ENCODE measurements around the gene PRKRIP1.
"Not testable (repeated sequence)": the region's sequence is repeated elsewhere in the genome, so short reads cannot be mapped to it uniquely, and the experiment has no call there.

PRKRIP1 gene, protein sequence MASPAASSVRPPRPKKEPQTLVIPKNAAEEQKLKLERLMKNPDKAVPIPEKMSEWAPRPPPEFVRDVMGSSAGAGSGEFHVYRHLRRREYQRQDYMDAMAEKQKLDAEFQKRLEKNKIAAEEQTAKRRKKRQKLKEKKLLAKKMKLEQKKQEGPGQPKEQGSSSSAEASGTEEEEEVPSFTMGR

DNA sequence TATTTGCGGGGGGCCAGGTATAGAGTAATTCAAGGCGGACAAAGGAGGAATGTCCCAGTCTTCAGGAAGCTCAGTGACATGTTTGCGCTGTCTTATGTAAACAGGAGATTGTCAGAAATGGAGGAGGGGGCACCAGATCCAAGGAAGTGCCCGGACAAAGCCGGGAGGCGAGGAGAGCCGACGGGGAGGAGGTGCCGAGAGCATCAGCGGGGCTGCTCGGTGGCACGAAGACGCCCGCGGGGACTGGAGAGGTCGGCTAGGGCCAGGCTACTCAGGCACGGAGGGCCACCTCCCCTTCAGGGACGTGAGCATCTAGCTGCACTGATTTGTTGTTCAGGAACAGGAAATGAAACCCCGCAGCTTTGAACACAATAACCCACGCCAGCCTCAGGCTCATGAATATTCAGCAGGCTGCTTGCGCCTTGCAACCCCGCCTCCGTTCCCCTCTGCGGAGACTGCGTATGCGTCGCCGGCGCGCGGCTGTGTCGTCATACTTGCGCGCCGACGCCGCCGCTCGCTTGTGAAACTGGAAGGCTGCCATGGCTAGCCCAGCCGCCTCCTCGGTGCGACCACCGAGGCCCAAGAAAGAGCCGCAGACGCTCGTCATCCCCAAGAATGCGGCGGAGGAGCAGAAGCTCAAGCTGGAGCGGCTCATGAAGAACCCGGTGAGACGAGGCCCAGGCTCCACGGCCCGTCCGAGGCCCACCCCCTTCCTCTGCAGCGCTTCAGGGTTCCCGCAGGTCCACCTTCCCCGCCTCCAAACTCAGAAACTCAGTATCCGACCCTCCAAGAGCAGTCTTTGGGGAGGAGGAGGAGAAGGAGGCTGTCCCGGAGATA is at the start of gene PRKRIP1:
Gene PRKRIP1, plus strand, starts transcription at position 491 of the 837 bp plus-strand sequence. Its CDS starts 49 bp downstream, at position 540.
- DNase-seq, result peak; percentile 85

DNA sequence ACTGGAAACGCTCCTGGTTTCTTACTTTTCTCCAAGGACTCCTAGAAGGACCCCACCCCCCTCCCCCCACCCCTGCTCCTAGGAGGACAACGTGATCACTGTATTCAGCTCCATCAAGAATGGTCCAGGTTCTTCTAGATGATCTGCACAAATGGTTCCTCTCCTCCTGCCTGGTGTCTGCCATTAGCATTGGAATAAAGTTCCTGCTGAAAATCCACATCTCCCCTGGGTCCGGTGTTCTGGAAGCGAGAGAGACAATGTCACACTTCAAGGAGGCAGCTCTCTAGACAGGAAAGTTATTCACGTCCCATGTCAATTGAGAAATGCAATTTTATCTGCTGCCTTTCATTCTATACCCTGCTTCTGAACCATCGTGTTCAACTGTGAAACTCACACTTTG is 49.2 kb upstream of the PRKRIP1 start:
- DNase-seq, result not testable (repeated sequence)

DNA sequence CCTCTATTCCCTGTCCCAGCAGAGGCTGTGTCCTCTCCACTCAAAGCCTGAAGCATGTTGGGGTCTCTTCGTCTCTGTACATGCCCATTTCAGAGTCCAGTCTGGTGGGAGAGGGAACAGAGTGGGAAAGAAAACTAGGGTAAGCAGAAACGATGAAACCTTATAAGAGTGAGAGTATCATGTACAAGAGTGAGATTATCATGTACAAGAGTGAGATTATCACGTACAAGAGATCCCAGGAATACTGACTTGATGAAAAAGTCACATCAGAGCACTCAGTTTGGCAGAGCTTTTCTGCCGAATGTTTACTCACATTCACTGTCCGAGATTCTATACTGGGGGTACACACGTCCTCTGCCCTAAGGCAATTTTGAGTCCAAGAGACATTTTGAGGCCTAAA is 39.8 kb upstream of the PRKRIP1 start, which contains the start of gene SPDYE6:
Gene SPDYE6, minus strand, starts transcription at position 101 of the 400 bp plus-strand sequence. CDS start 421 bp downstream, outside the sequence.
- not testable (repeated sequence) for DNase-seq

DNA sequence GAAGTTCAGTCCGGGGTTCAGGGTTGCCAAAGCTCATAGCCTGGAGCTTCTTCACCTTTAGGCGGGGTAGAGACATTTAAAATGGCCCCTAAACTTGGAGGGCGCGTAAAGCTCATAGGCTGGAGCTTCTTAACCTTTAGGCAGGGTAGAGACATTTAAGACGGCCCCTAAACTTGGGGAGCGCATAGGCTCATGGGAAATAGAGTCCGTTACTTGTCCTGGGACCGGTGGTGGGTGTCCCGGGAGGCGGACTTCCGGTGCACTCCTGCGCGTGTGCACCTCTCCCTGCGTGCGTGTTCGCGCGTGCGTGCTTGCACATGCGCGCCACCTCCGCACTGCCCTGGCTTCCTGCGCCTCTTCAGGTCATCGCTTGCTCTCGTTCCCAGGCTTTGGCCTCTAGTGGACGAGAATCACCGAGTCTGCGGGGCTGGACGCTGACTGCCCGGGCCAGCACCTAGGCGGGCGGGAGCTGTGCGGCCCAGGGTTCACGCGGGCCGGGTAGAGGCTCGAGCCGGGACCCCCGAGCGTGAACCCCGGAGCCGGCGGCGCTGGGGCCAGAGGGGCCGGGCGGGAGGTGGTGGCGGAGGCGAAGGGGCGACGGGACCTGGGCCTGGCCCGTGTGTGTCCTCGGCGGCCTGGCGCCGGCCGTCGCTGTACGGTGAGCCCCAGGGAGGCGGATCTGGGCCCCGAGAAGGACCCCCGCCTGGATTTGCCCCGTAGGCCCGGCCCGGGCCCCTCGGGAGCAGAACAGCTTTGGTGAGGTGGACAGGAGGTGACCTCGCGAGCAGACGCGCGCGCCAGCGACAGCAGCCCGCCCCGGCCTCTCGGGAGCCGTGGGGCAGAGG is 32.4 kb upstream of the PRKRIP1 start:
- DNase-seq, result peak; percentile 95

DNA sequence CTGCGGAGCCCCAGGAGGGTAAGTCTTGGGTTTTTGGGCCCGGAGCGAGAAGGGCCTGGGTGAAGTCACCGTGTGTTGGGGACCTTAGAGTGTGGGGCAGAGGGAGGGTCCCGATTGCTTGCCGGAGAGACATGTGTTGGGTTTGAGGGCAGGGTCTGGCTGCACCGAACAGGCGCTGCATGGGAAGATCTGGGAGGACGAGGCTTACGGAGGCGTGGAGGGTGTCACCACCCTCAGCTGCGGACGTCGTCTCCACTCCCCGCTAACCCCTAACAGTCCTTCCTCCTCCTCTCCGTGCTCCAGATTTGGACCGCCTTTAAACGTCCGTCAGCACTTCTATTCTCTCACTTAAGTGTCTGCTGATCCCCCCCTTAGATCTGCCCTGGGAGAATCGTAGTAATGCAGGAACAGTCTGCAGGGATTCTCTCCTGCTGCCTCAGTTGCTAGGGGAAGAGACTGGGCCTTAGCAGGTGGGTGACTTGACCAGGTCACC is 31.7 kb upstream of the PRKRIP1 start:
- not testable (repeated sequence) for DNase-seq

DNA sequence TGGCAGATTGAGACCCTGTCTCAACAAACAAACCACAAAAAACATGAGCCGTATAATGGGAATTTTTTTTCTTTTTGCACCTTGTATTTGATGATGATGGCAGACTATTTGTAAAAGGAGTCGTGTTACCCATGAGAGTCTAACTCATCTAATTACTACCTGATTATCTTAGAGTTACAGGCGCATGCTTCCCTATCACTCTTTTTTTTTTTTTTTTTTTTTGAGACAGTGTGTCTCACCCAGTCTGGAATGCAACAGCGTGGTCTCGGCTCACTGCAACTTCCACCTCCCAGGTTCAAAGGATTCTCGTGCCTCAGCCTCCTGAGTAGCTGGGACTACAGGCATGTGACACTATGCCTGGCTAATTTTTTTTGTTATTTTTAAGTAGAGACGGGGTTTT is 30.8 kb upstream of the PRKRIP1 start:
- not testable (repeated sequence) for DNase-seq

DNA sequence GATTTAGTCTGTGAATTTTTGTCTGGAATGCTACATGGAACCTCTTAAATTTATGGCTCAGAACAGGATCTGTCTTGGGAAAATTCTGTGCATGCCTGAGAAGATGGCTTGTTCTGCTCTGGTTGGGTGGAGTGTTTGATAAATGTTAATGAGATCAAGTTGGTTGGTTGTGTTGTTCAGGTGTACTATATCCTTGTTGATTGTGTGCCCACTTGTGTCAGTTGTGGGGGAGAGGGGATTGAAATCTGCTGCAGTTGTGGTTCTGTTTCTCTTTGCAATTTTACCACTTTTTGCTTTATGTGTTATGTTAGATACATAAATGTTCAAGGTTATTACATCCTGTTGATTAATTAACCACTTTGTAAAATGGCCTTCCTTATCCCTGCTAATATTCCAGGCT is 26.1 kb upstream of the PRKRIP1 start:
- DNase-seq, result not testable (repeated sequence)

DNA sequence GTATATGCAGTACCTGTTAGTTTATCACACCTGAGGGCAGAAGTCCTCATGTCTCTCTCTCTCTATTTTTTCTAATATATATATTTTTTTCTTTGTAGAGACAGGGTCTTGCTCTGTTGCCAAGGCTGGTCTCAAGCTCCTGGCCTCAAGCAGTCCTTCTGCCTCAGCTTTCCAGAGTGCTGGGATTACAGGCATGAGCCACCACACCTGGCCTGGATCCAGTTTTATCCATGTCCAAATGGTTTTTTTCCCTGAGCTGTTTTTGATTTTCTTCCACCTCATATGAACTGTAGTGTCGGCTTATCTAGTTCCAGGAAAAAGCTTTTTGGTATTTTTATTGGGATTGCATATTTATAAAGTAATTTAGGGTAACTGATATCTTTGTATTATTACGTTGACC is 23.4 kb upstream of the PRKRIP1 start:
- DNase-seq, result not testable (repeated sequence)

DNA sequence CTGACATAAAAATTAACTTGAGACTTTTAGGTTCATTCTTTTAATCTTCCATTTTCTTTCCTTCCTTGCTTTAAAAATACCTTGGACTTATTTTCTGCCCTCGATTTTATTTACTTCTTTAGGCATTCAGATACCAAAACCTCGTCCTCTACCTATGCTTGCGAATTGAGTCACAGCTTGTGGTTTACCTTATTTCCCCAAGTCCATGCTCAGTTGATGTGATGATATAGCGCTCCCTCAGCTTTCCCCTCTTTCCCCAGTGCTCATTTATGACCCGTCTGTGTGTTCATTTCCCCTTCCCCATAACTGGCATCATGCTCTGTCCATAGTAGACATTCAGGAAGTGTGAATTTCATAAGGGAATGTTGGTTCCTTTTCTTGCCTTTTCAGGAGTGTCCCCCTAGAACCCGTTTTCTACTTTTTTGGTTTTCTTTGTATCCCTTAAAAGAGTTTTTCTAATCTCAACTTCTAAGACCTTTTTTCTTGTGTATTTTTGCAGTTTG is 19.1 kb upstream of the PRKRIP1 start:
- DNase-seq, result no peak

DNA sequence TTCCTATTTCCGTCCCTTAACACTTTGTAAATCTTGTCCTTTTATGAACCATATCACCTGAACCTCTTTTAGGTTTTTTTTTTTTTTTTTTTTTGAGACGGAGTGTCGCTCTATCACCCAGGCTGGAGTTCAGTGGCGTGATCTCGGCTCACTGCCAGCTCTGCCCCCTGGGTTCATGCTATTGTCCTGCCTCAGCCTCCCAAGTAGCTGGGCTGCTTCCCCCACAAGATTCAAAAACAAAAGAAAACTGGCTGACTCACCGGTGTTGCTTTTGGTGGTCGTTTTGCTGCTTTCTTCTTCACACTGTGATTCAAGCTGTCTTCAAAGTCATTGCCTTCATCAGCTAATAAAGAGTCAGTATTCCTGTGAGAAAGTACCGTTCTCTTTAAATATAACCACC is 15.3 kb upstream of the PRKRIP1 start:
- DNase-seq, result not testable (repeated sequence)

DNA sequence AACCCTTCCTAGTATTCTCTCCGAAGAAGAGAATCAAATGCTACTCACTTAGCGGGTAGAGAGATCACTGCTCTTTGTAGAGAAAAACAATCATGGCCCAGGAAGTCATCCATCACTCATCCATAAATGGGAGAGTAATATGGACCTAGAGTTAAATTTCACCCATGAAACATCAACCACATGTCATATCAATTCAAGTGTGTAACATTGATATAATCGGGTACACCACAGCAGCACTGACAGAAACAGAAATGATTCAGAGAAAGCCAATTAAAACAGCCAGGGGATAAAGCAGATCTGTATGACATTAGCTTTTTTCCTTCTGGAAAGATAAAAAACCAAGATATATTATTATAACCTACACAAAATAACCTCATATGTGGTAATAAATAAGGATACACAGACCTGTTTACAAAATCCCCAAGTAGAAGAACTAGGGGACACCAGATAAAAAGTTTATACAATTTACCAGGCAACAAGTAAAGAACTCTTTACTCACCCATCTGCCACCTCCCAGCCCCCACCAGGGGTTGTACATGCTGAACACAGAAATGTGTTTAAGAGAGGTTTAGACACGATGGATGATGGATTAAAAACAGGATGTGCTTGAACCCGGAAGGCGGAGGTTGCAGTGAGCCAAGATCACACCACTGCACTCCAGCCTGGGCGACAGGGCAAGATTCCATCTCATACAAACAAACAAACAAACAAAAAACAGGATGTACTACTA is 14.3 kb upstream of the PRKRIP1 start:
- not testable (repeated sequence) for DNase-seq

DNA sequence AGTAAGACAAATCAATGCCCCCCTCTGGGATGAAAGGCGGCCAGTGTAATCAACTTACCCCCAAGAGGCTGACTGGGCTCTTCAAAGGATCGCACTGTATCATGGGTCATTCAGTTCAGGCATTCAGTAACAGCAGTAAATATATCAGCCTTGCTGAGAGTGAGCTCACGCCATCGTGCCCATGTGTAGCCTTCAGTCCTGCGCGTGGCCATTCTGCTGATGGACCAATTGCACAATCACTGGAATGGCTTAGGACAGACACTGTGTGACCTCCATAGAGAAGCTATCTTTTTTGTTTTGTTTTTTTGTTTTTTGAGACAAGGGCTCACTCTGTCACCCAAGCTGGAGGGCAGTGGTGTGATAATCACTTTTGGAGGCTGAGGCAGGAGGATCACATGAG is 9.1 kb upstream of the PRKRIP1 start:
- DNase-seq, result no peak

DNA sequence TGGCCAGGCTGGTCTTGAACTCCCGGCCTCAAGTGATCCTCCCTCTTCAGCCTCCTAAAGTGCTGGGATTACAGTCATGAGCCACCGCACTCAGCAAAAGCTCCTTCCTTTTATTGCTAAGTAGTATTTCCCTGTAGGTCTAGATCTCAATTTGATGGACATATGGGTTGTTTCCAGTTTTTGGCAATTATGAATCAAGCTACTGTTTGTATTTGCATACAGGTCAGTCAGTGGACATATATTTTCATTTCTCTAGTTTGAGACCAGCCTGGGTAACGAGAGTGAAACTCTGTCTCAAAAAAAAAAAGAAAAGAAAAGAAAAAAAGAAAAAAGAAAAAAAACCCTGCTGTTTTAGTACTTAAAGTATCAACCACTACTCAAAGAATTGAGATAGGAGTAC is 6.4 kb upstream of the PRKRIP1 start:
- DNase-seq, result no peak

DNA sequence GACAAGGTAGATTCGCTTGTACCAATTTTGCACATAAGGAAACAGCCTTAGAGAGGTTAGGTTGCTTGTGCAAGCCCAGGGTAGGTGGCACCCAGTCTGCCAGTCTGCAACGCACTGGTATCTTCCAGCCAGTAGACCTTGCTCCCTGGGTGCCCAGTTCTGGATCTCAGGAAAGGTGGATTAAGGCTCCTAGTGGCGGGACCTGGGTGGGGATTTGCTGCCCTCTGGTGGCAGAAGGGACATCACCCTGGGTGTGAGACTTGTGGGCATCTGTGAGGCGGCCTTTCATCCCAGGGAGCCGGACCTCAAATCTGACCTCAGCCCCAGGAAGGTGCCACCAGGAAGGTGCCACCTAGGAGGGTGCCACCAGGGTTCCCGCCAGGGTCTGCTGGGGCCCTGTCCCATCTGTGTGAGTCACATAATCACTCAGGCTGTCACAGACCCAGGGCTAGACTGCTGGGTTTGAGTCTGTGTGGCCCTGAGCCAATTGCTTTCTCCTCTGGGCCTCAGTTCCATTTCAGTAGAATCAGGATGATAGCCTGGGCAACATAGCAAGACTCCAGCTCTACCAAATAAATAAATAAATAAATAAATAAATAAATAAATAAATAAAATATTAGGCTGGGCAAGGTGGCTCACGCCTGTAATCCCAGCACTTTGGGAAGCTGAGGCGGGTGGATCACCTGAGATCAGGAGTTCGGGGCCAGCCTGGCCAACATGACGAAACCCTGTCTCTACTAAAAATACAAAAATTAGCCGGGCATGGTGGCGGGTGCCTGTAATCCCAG is 5.3 kb upstream of the PRKRIP1 start:
- peak; percentile 65 for DNase-seq

DNA sequence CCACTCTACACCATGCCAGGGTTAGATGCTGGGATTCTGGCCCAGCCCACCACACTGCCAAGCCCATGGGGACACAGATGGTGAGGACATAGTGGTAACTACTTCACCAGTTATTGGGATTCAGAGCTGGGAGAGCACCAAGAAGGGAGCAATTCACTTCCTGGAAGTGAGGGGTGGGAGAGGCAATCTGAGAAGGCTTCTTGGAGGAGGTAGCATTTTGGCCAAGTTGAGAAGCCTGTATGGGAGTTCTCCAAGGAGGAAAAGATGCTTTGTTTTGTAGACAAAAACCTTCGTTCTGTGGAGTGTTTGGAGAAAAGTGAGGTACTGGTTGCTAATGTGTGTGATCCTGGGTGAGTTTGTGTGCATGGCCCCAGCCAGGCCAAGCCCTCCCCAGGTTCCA is 3.8 kb upstream of the PRKRIP1 start:
- no peak for DNase-seq

DNA sequence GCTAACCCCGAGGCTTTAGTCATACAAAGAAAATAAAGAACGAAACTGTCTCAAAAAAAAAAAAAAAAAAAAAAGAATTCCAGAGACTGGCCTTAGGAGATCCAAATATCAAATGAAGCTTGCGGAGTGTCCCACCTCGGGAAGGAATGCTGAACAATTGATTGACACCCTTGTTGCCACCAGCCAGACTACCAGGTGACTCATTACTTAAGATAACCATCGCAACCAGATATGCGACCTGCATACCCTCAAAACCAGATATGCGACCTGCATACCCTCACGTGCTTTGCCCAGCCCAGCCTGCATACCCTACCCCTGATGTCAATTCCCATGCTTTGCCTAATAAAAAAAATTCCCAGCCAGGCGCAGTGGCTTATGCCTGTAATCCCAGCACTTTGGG is 2.7 kb upstream of the PRKRIP1 start:
- no peak for DNase-seq

DNA sequence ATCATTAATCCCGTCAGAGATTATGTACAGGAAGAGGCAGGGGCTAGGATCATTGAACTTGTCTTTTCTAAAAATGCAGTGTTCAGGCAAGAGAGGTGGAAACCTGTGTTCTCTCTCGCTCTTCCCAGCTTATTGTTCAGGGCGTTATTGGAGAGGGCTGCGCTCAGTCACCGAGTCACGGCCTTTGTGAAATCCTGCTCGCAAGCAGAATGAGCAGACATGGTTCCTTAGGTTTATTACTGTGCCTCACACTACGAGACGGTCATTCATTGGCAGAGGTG is 631 bp upstream of the PRKRIP1 start:
- DNase-seq, result no peak

DNA sequence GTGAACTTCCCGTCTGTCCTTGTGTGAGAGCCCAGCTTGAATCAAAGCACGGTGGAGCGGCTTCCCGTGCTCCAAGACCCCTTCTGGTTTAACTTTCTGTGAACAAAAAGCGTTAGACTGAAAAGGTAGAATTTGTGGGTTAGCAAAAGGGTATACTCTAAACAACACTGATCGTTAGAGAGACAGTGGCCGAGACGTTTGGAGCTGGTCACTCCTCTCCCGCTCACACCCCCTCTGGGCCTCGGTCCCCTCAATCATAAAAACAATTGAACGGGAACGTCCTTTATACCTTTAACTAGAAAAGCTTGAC is 502 bp downstream of the PRKRIP1 start:
- no peak for DNase-seq

DNA sequence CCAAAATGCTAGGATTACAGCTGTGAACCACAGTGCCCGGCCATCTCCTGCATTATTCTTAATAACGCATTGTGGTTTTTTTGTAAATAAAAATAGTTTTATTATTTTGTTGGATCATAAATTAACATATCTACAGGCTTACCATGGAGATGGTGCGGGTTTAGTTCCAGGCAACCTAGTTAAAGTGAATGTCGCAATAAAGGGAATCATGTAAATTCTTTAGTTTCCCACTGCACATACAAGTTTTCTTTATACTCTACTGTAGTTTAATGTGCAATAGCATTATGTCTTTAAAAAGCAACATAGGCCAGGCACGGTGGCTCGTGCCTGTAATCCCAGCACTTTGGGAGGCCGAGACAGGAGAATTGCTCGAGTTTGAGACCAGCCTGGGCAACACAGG is 2.4 kb downstream of the PRKRIP1 start:
- DNase-seq, result no peak

DNA sequence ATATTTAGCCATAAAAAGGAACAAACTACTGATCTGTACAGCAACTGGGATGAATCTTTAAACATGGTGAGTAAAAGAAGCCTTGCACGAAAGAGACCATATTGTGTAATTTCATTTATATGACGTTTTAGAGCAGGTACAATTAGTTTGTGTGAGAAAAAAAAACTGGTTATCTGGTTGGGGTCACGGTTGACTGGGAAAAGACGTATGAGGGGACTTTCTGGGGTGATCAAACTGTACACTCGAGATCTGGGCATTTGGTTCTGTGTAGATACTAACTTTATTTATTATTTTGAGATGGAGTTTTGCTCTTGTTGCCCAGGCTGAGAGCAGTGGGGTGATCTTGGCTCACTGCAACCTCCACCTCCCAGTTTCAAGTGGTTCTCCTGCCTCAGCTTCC is 4.2 kb downstream of the PRKRIP1 start:
- DNase-seq, result no peak

DNA sequence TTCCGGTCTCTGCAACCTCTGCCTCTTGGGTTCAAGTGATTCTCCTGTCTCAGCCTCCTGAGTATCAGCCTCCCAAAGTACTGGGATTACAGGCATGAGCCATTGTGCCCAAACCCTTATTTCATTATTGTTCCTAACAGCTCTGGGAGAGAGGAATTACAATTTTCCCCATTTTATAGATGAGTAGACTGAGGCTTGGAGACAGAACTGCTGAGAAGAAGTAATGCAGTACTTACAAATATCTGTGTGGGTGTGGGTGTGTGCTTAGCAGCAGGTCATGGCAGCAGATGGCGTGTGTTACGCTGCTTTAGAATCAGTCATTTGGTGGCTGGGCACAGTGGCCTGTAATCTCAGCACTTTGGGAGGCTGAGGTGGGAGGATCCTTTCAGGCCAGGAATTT is 7.4 kb downstream of the PRKRIP1 start:
- no peak for DNase-seq
